Transverse colon (tissue), 4 donors: ENCODE measurements around the gene ITGA11.

ENCODE experiments used
- CTCF ChIP-seq, 5 experiments: fragments of 200-600 bp in 3 of 5; fragments of 450-650 bp in 2 of 5; sonication (generic) in 3 of 5; IDR thresholded peaks; 1 replicate in 2 of 5; 2 replicates in 3 of 5; pipeline ENCODE4 v1.5.1; 2016 to 2017; ENCODE audit warnings: antibody characterized with exemption in 5 of 5, inconsistent platforms in 3 of 5, mild to moderate bottlenecking in 2 of 5, moderate library complexity in 1 of 5
- POLR2AphosphoS5 ChIP-seq, 3 donors: sonication (generic); formaldehyde crosslinking; IDR thresholded peaks; one replicate each; pipeline ENCODE4 v1.6.1; 2016; ENCODE audit warnings: antibody characterized with exemption in 3 of 3

- no peak for TF ChIP-seq CTCF (IDR thresholded peaks at IDR 0.05)
- no peak for TF ChIP-seq POLR2AphosphoS5 (IDR thresholded peaks at IDR 0.05)
Observed at GRCh38 chr15:68334661-68335124, 97.3 kb downstream of the ITGA11 start.
